Measurements from ENCODE around the gene PTCD1.
"Not testable (repeated sequence)": the region's sequence is repeated elsewhere in the genome, so short reads cannot be mapped to it uniquely, and the experiment has no call there.

The PTCD1 gene

GRCh38 chr7:99415513-99416127 lies 23.0 kb downstream of the PTCD1 start:
- Mint-ChIP-seq H3K27ac (ENCODE audit: low read depth) (peak overlapping the region; percentile 68), H3K4me1 (peaks cover 17% of the 10 kb centered on the region), H3K36me3 (ENCODE audit: insufficient read depth) (peaks cover 86% of the 10 kb centered on the region)
- H3K9me3 Mint-ChIP-seq; H3K4me3 Mint-ChIP-seq; DNase-seq (ENCODE audit: low spot score in 2 of 2); H3K27me3 Mint-ChIP-seq; ATAC-seq (replicated peaks; ENCODE audit: extremely low read depth, poor library complexity, severe bottlenecking): not testable (repeated sequence)

DNA sequence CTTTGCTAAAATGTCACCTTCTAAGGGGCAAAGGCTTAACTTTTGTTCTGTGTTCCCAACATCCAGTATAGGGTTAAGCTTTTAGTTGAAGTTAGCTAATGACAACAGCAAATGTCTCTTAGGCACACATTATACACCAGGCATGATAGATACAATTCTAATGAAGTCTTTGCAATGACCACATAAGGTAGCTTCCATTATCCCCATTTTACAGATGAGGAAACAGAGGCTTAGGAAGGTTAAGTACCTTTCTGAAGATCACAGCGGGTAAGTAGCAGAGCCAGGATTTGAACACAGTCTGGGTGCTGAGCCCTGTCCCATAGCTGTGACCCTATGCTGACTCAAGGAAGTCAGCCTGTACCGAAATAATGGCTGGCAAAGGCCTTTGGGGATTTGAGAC lies 28.0 kb downstream of the PTCD1 start:
- no peaks in the 10 kb centered on the region for H3K27me3 Mint-ChIP-seq
- no peaks in the 10 kb centered on the region for H3K9me3 Mint-ChIP-seq
- ATAC-seq (replicated peaks; ENCODE audit: extremely low read depth, poor library complexity, severe bottlenecking) = no peak
- H3K36me3 Mint-ChIP-seq (ENCODE audit: insufficient read depth) = peaks cover 65% of the 10 kb centered on the region
- no peak for DNase-seq (ENCODE audit: low spot score in 2 of 2)
- peak overlapping the region; percentile 93 for H3K4me3 Mint-ChIP-seq
- H3K27ac Mint-ChIP-seq (ENCODE audit: low read depth) = peak overlapping the region; percentile 95
- H3K4me1 Mint-ChIP-seq = peaks cover 55% of the 10 kb centered on the region

GRCh38 chr7:99409806-99410205 lies 28.8 kb downstream of the PTCD1 start:
- DNase-seq (ENCODE audit: low spot score in 2 of 2) = no peak
- H3K27me3 Mint-ChIP-seq = no peaks in the 10 kb centered on the region

DNA sequence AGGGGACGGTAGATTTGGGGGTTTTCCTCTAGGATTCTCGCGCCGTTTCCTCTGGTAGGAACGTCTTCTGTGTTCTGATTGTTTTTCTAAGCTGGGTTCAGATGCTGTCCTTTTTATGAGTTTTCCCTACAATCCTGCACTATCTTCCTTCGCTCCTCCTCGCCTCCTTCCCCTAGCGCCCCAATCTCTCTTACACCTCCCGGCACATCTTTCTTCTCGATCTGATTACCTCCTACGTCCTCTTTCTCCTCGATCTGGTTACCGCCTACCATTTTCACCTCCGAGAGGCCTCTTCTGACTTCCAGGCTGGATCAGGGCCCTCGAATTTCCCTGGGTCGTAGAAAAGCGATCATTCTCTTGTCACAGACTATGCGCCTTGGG lies 29.4 kb downstream of the PTCD1 start:
- peaks cover 58% of the 10 kb centered on the region for H3K36me3 Mint-ChIP-seq (ENCODE audit: insufficient read depth)
- peak overlapping the region; percentile 95 for H3K27ac Mint-ChIP-seq (ENCODE audit: low read depth)
- H3K9me3 Mint-ChIP-seq = no peaks in the 10 kb centered on the region
- ATAC-seq (replicated peaks; ENCODE audit: extremely low read depth, poor library complexity, severe bottlenecking) (peak; percentile 14), DNase-seq (ENCODE audit: low spot score in 2 of 2) (no peak)
- H3K27me3 Mint-ChIP-seq = no peaks in the 10 kb centered on the region
- H3K4me3 Mint-ChIP-seq = peak overlapping the region; percentile 93
- peaks cover 49% of the 10 kb centered on the region for H3K4me1 Mint-ChIP-seq

More at GRCh38 chr7:99409806-99410205, 28.8 kb downstream of the PTCD1 start:
- Mint-ChIP-seq H3K9me3 (no peaks in the 10 kb centered on the region), H3K4me3 (peak overlapping the region; percentile 93), H3K36me3 (ENCODE audit: insufficient read depth) (peaks cover 64% of the 10 kb centered on the region), H3K4me1 (peaks cover 49% of the 10 kb centered on the region), H3K27ac (ENCODE audit: low read depth) (peak overlapping the region; percentile 95)
- no peak for ATAC-seq (replicated peaks; ENCODE audit: extremely low read depth, poor library complexity, severe bottlenecking)

DNA sequence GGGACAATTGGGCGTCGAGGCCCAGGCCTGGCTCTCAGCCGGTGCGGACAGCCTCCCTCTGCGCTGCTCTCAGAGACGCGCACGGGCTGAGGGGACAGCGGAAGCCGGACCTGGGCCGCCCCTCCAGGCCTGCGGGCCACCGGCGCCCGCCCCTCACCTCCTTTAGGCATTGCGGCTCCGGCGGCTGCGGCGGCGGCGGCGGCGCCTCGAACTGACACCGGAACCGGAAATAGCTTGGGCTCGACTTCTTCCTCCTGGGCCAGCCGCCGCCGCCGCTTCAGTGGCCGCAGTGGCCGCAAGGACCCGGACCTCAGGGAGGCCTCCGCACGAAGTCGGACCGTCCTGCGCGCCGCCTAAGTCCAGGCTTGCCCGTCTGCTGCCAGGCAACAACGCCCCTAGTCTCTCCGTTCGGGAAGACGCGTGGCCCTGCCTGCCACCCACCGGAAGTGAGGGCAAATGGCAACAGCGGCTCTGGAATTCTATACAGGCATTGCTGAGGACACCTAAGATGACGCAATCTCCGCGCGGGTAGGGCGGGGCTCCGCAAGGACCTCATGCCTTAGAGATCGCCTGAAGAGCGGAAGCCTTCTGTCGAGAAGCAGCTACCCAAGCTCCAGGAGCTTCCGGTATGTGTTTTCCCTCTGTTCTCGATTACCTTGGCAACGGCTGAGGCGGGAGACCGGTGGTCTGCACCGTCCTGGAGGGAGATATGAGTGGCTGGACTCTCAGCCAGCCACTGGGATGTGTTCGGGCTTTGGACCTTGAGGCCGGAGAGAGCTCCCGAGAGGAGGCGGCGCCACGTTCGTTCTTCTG lies 30.0 kb downstream of the PTCD1 start, which contains the start of the genes BUD31 and PDAP1:
Gene BUD31, plus strand, starts transcription at position 591 of the 813 bp plus-strand sequence. CDS start 2,124 bp downstream, outside the sequence.
Gene PDAP1, minus strand, starts transcription at position 219 of the 813 bp plus-strand sequence. Its CDS starts 49 bp downstream, at position 170.
- ATAC-seq (replicated peaks; ENCODE audit: extremely low read depth, poor library complexity, severe bottlenecking) (peak; percentile 82), DNase-seq (ENCODE audit: low spot score in 2 of 2) (peak; percentile 97 to 99)
- H3K27me3 Mint-ChIP-seq = no peaks in the 10 kb centered on the region
- H3K36me3 Mint-ChIP-seq (ENCODE audit: insufficient read depth) = peaks cover 62% of the 10 kb centered on the region
- H3K4me3 Mint-ChIP-seq = peak within 1 kb of the TSS; percentile 93
- peak within 1 kb of the TSS; percentile 95 for H3K27ac Mint-ChIP-seq (ENCODE audit: low read depth)
- no peaks in the 10 kb centered on the region for H3K9me3 Mint-ChIP-seq
- peaks cover 55% of the 10 kb centered on the region for H3K4me1 Mint-ChIP-seq

DNA sequence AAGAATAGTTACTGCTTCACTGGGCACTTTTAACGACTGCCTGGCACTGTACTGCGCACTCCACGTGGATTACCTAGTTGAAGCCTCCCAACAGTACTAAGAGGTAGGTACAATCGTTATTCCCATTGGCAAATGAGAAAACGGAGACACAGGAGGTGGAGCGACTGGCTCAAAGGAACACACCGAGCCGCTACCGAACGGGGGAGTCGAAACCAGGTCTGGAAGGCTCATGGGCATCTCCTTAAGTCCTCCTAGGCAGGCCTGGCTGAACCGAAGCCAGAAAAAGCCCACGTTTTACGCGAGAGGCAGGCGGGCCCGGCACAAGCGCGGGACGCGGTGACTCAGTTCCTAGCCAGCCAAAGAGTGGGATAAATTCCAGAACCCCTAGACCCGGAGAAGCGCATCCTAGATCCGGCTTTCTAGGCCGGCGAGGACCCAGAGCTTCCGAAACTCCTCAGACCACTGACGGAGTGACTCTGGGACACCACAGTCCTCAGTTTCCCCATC lies 30.7 kb downstream of the PTCD1 start:
- H3K4me3 Mint-ChIP-seq = peak overlapping the region; percentile 93
- no peaks in the 10 kb centered on the region for H3K9me3 Mint-ChIP-seq
- ATAC-seq (replicated peaks; ENCODE audit: extremely low read depth, poor library complexity, severe bottlenecking) (peak; percentile 27), DNase-seq (ENCODE audit: low spot score in 2 of 2) (peak in 1 of 2 donors; percentile 16)
- H3K27me3 Mint-ChIP-seq = no peaks in the 10 kb centered on the region
- H3K27ac Mint-ChIP-seq (ENCODE audit: low read depth) = peak overlapping the region; percentile 95
- H3K36me3 Mint-ChIP-seq (ENCODE audit: insufficient read depth) = peaks cover 64% of the 10 kb centered on the region
- peaks cover 58% of the 10 kb centered on the region for H3K4me1 Mint-ChIP-seq

GRCh38 chr7:99406557-99406956 lies 32.0 kb downstream of the PTCD1 start:
- H3K4me3 Mint-ChIP-seq = peak overlapping the region; percentile 93
- peaks cover 60% of the 10 kb centered on the region for H3K36me3 Mint-ChIP-seq (ENCODE audit: insufficient read depth)
- peaks cover 59% of the 10 kb centered on the region for H3K4me1 Mint-ChIP-seq
- no peak for ATAC-seq (replicated peaks; ENCODE audit: extremely low read depth, poor library complexity, severe bottlenecking)
- H3K27ac Mint-ChIP-seq (ENCODE audit: low read depth) = peak overlapping the region; percentile 95
- no peaks in the 10 kb centered on the region for H3K9me3 Mint-ChIP-seq
- no peak for DNase-seq (ENCODE audit: low spot score in 2 of 2)
- H3K27me3 Mint-ChIP-seq = no peaks in the 10 kb centered on the region

- Mint-ChIP-seq H3K27ac (ENCODE audit: low read depth) (peak overlapping the region; percentile 29), H3K9me3 (no peaks in the 10 kb centered on the region), H3K4me1 (peaks cover 56% of the 10 kb centered on the region), H3K27me3 (no peaks in the 10 kb centered on the region), H3K36me3 (ENCODE audit: insufficient read depth) (peaks cover 53% of the 10 kb centered on the region), H3K4me3 (no peak overlapping the region)
- no peak for ATAC-seq (replicated peaks; ENCODE audit: extremely low read depth, poor library complexity, severe bottlenecking)
- DNase-seq (ENCODE audit: low spot score in 2 of 2) = peak in 1 of 2 donors; percentile 18
These were observed 33.6 kb downstream of the PTCD1 start for GRCh38 chr7:99404977-99405320.

DNA sequence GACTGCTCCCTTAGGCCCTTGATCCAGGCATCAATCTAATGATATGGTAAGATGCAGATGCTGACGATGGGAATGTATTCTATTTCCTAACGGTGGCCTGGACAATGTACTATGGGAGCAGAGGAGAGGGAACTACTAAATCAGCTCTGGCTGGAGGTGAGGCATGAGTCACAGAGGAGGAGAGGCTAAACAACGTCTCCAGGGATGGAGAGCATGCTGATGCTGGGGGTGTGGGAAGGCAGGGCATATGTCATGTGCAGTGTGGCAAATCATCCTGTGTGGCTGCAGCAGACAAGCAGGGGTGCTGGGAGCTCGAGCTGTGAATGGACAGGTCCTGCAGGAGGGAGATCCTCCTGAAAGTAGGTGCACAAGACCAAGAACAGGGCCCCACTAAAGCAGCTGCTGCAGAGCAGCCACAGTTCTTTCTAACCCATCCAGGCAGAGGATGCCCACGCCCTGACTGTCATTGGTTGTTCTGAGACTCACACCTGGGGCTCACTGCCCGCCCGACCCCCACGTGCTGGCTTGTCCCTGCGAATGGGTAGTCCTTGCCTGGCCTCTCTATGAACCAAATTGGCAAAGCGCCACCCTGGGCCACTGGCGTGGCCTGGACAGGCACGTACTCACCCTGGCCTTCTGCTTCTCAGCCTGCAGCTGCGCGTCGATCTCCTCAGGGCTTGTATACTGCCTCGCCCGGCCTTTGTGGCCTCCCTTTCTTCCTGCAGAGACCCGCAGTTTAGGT lies 34.2 kb downstream of the PTCD1 start:
- Mint-ChIP-seq H3K4me1 (peaks cover 50% of the 10 kb centered on the region), H3K36me3 (ENCODE audit: insufficient read depth) (peaks cover 52% of the 10 kb centered on the region), H3K27ac (ENCODE audit: low read depth) (no peak overlapping the region), H3K9me3 (no peaks in the 10 kb centered on the region), H3K27me3 (no peaks in the 10 kb centered on the region), H3K4me3 (no peak overlapping the region)
- no peak for DNase-seq (ENCODE audit: low spot score in 2 of 2)
- no peak for ATAC-seq (replicated peaks; ENCODE audit: extremely low read depth, poor library complexity, severe bottlenecking)

- H3K36me3 Mint-ChIP-seq (ENCODE audit: insufficient read depth) = peaks cover 49% of the 10 kb centered on the region
- ATAC-seq (replicated peaks; ENCODE audit: extremely low read depth, poor library complexity, severe bottlenecking) = no peak
- peak overlapping the region; percentile 38 for H3K27ac Mint-ChIP-seq (ENCODE audit: low read depth)
- H3K4me1 Mint-ChIP-seq = peaks cover 48% of the 10 kb centered on the region
- H3K27me3 Mint-ChIP-seq = no peaks in the 10 kb centered on the region
- H3K4me3 Mint-ChIP-seq = no peak overlapping the region
- DNase-seq (ENCODE audit: low spot score in 2 of 2) = no peak
- H3K9me3 Mint-ChIP-seq = no peaks in the 10 kb centered on the region
These were observed 34.8 kb downstream of the PTCD1 start for GRCh38 chr7:99403764-99404163.

DNA sequence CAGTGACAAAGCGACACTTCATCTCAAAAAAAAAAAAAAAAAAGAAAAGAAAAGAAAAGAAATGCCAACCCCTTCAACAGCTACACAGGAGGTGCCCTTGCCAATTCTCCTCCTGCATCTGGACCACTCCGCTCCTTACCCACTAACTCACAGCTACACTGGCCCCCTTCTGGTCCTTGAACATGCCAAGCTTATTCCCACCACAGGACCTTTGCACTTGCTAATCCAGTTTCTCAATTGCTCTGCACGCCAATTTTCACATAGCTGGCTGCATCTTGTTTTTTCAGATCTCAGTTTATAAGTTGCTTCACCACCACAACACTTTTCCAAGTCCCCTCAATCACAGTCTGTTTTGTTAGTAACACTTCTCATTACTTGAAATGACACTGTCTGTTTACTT lies 35.7 kb downstream of the PTCD1 start:
- ATAC-seq (replicated peaks; ENCODE audit: extremely low read depth, poor library complexity, severe bottlenecking) = no peak

DNA sequence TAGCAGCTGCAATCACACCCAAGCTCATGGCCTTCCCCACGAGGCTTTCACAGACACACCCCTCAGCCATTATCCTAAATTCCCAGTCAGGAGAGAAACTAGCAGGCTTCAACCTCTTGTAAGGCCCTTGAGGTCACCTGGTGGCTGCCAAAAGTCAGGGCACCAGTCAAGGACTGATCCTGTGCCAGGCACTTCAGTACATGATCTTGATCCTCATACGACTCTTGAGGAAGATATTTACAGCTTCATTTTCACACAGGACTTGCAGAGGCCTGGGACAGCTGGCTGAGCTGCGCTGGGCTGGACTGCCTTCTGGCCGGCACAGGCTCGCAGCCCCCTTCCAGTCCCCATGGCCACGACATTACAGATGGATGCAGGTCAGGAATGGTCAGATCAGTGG lies 39.0 kb downstream of the PTCD1 start:
- DNase-seq (ENCODE audit: low spot score in 2 of 2) (no peak), ATAC-seq (replicated peaks; ENCODE audit: extremely low read depth, poor library complexity, severe bottlenecking) (no peak)
- peaks cover 41% of the 10 kb centered on the region for H3K4me1 Mint-ChIP-seq
- H3K27me3 Mint-ChIP-seq = no peaks in the 10 kb centered on the region
- no peak overlapping the region for H3K4me3 Mint-ChIP-seq
- H3K36me3 Mint-ChIP-seq (ENCODE audit: insufficient read depth) = peaks cover 58% of the 10 kb centered on the region
- no peaks in the 10 kb centered on the region for H3K9me3 Mint-ChIP-seq
- H3K27ac Mint-ChIP-seq (ENCODE audit: low read depth) = peak overlapping the region; percentile 75

More for the DNA sequence above, 35.7 kb downstream of the PTCD1 start:
- H3K4me1 Mint-ChIP-seq = peaks cover 51% of the 10 kb centered on the region
- no peak for DNase-seq (ENCODE audit: low spot score in 2 of 2)
- H3K9me3 Mint-ChIP-seq = no peaks in the 10 kb centered on the region
- H3K27ac Mint-ChIP-seq (ENCODE audit: low read depth) = peak overlapping the region; percentile 38
- no peak overlapping the region for H3K4me3 Mint-ChIP-seq
- H3K27me3 Mint-ChIP-seq = no peaks in the 10 kb centered on the region
- peaks cover 44% of the 10 kb centered on the region for H3K36me3 Mint-ChIP-seq (ENCODE audit: insufficient read depth)
